ENCODE results near the gene GNAI3.

GNAI3 gene

DNA sequence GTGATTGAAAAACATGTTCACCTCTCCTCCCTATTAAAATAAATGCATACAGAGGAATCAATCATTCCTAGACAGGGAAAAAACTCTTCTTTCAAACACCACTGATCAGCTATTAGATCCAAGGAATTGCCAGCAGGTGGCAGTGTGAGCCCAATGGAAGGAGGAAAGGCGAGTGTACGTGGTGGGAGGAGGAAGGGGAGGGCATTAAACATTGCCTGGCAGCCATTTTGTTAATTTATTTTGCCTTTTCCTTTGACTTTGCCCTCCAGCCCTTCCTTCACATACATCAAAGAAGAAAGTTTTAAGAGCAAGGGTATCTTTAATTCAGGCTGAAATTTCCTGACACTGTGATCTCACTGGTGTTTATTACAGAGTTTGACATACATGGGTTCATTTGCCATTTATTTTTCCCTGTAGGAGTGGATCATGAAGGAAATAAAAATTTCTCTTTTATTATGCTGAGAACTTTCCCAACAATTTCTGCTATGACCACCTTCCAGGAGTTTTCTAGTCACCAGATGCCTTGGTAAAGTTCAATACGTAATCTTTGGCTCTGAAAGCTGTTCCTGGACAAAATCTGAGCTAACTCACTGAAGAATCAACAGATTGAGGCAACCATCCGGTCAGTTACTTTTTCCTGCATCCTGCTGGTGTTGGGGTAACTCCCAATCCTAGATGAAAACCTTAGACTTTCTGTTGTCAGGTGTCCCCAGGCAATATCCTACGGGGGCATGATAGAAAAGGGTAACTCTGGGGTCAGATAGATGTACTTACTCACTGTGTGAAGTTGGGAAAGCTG is 1.9 kb upstream of the GNAI3 start:
- peak; percentile 84 for DNase-seq (ENCODE audit: low read depth)

DNA sequence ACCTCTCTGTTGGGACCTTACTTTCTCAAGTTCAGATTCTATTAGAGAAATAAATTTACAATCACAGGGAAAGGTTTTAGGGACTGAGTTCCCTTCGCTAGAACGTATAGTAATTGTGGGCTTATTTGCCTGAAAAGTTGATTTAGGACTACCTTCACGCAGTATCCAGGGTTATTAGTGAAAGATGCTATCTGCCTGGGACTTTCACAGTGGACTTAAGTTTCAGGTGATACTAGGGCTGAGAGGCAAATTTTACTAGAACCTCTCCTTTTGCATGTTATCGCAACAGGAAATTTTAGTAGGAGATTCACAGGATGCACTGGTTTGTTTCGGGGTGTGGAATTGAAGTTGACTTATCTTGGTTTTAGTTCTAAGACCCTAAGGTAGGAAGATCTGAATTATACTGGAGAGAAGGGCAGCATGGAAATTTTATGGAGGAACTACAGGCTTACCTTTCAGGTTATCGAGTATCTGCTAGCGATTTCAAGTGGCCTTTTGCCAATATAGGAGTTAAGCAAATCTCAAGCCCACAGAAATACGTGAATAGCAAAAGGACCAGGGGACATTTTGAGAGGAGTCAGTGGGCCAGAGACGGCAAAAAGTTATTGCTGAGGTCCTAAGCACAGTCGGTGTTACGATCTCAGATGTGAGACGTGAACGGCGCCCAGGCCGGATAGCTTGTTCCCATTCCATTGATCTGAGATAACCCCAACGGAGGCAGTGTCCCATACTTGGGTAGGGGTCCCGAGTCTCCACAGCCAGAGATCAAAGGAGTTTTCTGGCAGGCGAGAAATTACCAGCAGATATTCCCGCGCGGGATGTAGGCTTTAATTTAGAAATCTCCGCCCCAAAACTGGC is 723 bp upstream of the GNAI3 start:
- DNase-seq (ENCODE audit: low read depth), result peak; percentile 34

DNA sequence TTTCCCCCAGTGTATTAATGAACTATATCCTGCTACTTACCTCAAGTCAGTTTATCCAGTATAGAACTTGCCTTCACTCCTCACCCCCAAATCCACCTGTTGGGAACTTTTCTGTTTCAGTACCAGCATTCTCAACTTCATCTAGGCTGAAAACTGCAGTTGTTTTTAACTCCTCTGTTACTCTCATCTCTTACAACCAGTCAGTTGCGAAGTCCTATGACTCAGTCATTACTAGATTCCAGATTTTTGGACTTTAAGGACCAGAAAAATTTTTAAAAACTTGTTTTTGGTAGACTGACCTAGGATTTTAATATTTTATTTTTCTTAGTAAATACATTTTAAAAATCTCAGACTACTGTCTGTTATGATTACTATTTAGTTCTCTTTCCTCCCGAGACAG is 8.1 kb downstream of the GNAI3 start:
- DNase-seq (ENCODE audit: low read depth), result no peak

DNA sequence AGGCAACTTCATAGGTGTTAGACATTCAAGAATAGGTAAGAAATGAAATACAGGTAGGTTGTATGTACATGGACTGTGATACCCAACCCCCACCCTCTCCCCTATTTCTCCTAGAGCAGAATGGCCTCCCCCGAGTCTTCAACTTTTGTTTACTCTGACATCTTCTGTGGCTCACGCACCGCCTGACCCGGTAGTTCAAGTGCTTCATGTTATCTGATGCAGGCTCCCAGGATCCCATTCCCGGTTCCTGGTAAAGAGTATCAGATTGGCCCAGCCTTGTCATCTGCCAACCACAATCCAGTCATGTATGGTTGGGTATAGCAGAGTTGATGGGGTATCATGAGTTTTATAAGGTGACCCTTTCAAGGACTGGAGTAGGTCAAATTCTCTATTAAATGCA is 9.1 kb downstream of the GNAI3 start:
- DNase-seq (ENCODE audit: low read depth), result no peak

DNA sequence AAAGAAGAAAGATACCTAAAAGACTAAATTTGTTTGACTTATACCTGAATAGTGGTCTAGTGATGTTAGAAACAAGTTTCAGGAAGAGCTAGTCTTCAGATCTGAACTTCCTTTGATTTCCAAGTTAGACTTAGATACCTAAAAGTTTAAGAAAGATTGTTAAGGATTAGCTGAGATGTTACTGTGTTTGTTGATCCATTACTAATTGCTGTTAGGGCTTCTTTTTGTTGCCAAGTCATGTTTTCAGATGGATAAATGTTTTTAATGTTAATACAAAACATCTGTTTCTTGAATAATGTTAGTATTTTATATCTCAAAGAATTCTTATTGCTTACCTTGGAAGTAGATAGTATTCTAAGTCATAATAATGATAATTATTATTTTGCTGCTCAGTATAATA is 11.6 kb downstream of the GNAI3 start:
- no peak for DNase-seq (ENCODE audit: low read depth)

DNA sequence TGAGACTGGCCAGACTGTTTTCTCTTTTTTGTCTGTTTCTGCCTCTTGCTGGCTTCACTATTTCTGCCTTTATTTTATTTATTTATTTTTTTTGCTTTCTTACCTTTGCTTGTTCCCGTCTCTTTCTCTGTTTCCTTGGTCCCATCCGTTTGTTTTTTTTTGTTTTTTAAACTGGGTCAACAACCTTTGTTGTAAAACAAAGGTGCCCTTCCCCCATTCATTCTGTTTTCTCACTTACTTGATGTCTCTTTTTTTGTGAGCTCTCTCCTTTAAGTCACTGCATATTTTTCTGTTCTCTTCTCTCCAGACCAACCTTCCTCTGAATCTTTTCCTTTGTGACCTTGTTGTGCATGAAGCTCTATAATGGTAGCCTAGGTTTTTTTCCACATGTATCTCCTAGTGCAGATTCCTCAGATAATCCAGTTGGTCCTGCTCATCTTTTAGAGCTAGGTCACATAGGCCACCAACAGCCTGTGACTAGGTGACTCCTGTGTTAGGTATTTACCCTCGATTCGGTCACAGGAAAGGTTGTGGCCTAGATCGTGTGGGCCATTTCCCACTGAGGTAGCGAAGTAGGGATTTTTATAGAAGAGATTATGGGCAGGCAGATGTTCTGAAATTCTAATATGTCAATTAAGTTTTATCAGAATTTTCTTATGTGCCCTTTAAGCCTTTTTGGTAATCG is 15.9 kb downstream of the GNAI3 start:
- no peak for DNase-seq (ENCODE audit: low read depth)

DNA sequence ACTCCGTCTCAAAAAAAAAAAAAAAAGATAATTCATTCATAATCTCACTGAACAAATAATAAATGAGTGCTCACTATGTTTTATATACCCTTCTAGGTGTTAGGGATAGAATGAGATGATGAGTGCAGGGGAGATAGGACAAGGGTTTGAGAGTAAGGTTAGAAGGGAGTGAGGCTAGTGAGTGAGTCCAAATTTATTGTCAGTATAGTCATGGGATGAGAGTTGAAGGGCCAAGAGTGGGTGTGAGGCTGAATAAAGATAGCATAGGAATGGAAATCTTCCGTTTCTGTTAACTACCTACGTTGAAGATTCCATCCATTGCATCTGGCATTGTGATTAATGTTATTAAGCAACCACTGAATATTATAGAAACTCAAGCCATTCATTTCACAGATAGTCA is 16.8 kb downstream of the GNAI3 start:
- DNase-seq (ENCODE audit: low read depth), result no peak

DNA sequence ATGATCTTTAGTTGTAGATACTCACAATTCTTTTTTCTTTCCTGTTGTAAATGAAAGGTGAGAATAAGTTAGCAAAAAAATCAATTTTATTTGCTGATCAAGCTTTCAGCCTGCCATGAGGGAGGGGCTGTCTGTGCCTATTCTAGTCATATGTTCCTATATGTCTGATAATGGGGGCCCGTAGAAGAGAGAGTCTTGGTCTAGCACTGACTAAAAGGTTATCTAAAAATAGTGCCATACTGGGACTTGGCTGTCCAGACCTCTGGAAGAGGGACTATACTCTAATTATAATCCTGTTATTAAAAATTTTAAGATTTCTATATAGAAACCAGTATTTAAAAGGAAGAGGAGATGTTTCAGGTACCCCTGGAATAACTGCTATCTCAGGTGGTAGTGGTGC is 18.6 kb downstream of the GNAI3 start:
- DNase-seq (ENCODE audit: low read depth), result no peak

DNA sequence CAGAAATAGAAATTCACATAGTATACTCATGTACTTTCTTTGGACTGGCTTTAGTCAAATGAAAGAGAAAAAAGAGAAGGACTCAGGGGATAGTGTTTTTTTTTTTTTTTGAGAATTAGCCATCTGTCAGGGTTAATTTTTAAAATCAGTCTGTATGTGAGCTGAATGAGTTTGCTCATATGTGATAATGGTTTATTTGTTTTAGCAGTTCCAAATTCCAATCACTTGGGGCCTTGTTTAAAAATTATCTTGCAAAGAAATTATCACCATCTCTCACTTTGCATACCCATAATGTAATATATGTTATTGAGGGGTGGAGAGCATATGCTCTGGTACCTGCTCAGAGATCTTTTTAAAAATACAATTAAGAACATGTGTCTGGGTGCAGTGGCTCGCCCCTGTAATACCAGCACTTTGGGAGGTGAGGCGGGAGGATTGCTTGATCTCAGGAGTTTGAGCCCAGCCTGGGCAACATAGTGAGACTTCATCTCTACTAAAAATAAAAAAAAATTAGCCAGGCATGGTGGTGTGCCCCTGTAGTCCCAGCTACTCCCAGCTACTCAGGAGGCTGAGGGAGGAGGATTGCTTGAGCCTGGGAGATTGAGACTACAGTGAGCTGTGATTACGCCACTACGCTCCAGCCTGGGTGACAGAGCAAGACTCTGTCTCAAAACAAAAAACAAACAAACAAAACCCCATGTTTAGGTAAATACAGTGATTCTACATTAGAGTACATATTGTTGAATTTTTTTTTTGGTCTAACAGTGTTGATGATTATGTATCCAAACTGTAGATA is 19.7 kb downstream of the GNAI3 start:
- no peak for DNase-seq (ENCODE audit: low read depth)

DNA sequence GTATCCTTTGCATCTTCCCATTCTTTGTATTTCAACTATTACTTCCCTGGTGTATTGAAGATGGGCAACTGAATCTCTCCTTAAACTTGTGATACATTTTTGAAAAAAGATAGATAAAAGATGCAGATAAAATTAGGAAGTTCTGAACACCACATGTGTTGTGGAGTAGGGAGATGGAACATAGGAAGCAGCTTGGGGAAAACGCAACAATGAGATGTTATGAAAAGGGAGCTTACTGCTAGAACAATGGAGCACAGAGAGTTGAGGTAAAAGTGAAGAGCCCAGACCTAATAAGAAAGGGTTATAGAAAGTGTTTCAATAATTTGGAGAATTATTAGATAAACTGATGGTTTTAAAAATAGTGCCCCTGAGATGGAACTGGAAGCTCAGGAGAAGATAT is 20.9 kb downstream of the GNAI3 start:
- DNase-seq (ENCODE audit: low read depth), result no peak

DNA sequence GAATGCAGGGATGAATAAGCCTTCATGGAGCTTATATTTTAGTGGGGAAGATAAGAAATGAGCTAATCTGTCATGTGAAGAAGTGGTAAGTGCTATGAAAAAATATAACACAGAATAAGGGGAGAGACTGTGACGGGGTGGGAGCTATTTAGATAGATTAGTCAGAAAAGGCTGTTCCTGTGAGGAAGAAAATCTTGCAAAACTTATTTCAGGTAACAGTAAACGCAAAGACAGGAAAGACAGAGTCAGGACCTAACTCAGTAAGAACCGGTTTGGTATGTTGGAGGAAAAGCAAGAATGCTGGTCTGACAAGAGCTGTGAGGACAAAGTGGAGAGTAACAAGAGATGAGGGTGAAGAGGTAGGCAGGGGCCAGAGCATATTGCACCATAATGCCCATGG is 22.0 kb downstream of the GNAI3 start:
- DNase-seq (ENCODE audit: low read depth), result peak; percentile 67

DNA sequence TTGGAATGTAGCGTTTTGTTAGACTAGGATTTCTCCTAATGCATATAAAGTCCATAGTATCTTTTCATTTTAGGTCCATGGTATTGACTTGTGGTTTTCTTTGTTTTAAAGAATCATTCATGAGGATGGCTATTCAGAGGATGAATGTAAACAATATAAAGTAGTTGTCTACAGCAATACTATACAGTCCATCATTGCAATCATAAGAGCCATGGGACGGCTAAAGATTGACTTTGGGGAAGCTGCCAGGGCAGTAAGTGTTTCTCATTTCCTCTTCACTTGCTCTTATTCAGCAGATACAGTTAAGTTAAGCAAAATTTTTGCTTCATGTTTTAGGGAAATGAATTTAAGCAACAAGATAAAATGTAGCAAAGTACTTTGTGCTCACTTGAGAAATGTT is 25.4 kb downstream of the GNAI3 start:
- DNase-seq (ENCODE audit: low read depth), result no peak

DNA sequence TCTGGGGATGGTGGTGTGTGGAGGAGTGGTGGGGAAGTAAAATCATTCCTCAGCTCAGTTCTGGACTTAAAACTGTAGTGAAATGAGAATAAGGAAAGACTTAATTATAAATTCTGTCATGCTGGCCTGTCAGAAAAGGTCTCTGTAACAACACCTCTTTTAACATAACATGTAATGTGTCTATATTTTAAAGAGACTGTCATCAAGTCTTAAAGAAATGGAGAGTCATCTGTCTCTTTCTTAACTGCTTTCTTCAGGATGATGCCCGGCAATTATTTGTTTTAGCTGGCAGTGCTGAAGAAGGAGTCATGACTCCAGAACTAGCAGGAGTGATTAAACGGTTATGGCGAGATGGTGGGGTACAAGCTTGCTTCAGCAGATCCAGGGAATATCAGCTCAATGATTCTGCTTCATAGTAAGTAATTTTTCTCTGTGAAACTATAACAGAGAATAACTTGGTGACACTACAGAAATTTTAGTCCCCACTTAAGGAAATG is 30.6 kb downstream of the GNAI3 start:
- DNase-seq (ENCODE audit: low read depth), result peak; percentile 11

DNA sequence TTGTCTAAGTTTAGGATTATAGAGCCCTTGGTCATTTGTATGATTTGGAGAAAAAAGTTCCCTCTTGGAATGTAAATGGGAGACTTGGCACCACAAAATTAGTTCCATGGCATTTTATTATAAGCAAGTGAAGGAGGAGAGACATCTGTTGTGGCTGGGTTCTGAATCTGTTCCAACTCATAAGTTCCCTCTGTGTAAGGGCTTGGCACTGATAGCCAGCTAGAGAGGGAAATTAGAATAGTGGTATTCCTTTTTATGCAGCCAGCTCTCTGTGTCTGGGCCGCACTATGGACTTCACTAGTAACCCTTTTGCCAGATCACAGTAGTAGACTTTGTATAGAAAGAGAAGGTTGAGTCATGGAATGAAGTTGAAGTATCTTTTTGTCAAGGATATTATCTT is 31.1 kb downstream of the GNAI3 start:
- DNase-seq (ENCODE audit: low read depth), result no peak

DNA sequence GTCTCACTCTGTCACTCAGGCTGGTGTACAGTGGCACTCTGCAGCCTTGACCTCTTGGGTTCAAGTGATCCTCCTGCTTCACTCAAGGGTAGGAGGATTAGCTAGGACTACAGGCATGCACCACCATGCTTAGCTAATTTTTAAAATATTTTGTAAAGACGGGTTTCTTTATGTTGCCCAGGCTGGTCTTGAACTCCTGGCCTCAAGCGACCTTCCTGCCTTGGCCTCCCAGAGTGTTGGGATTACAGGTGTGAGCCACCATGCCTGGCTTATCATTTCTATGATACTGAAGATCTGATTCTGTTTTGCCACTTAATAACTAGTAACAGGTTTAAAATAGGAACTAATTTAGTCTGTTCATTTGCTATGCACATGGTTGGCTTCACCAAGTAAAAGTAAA is 33.6 kb downstream of the GNAI3 start:
- DNase-seq (ENCODE audit: low read depth), result no peak

DNA sequence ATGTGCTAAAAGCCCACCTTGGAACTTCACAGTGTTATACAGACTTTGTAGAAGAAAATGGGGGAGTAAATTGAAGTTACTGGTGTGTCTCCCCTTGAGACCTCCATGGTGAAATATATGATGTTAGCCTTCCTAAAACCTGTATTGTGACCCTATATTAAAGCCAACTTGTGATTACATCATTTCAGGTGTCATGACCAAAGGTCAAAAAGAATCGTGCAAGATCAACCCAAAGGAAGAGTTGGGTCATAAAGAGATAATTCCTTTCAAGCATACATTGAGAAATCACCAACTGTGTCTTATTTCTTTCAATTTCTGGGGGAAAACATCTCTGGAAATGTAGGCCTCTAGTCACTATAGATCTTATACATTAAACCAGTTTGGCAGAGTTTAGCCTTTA is 36.4 kb downstream of the GNAI3 start:
- DNase-seq (ENCODE audit: low read depth), result no peak

DNA sequence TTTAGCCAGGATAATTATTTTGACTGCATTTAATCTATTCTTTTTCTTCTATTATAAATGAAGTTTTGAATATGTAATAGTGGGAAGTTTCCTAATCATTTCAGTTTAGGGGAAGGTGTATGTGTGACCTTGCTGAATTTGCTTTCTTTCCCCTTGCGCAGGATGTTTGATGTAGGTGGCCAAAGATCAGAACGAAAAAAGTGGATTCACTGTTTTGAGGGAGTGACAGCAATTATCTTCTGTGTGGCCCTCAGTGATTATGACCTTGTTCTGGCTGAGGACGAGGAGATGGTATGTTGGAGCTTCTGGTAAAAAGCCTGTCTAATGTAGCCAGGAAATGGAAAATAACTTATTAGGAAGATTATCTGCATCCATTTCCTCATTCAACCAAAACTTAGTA is 37.6 kb downstream of the GNAI3 start:
- no peak for DNase-seq (ENCODE audit: low read depth)

DNA sequence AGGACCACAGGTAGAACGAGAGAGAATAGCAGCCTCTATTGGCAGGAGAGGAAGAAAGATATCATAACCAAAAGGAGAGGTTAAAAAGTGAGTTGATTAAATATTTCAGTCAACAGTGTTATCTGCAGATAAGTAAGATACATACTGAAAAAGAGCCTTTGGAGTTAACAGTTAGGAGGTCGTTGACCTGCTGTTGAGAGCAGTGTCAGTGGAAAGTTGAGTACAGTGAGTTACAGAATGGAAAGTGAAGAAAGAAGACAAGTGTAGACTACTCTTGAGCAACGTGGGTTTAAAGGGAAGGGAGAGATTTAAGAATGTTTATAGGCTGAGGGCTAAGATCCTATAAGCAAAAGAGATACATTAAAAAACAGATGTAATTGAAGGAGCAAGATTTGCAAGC is 40.8 kb downstream of the GNAI3 start:
- no peak for DNase-seq (ENCODE audit: low read depth)

DNA sequence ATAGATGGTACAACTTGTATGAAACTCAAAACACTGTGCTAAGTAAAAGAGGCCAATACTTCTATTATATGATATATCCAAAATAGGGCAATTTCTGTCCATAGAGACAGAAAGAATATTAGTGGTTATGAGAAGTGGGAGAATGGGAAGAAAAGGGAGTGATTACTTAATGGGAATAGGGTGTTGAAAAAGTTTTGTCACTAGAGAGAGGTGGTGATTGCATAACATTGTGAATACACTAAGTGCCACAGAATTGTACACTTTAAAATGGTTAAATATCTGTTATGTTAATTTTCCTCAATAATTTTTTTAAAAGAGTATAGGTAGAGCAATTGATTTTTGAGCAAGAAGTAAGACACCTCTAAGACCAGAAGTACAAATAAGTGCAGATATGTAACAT is 41.3 kb downstream of the GNAI3 start:
- DNase-seq (ENCODE audit: low read depth), result no peak

DNA sequence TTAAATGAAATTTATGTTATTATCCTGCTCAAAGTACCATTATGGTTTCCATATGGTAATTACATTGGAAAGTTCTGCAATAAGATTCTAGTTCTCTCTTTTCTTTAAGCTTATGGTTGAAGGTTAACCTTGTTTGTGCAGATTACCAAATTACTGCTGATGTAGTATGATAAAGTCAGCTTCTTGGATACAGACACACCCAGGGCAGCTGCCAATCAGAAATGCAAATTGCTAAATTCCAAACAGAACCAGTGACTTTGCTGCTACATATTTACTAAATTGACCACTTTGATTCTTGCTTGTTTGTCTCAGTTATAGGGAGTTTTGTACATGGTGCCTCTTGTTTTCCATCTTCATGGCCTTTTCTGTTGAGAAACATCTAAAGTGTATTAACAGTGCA is 44.5 kb downstream of the GNAI3 start:
- DNase-seq (ENCODE audit: low read depth), result no peak

DNA sequence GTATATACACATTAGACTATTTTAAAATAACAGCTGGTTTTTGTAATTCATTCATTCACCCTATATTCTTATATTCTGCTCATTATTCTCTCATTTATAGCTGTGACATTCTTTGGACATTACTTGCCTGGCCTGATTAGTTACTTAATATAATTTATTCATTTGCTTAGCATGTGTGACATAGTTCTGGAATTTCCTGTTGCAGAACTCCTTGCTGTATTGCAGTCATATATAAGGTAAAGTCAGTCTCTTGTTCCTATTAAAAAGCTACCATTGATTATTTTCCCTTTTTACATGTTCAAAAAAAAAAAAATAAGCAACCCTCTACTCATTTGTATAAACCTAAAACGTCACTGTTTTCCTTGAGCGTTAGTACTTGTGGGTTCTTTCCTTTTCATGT is 47.1 kb downstream of the GNAI3 start:
- peak; percentile 52 for DNase-seq (ENCODE audit: low read depth)

DNA sequence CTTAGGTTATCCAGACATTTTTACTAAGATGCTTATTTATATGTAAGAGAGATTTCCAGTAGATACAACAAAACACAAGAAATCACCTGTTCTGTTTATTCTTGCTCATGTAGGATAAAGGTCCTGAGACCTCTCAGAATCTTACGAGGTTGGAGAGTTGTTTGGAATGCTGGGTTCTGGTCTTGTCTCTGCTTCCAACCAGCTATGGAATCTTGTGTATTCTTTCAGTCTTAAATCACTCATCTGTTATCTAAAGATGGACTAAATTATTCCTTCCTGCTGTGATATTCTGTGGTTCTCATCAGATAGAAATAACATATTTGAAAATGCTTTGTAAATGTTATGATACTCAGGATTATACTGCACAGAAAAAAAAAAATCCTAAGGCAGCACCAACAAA is 49.7 kb downstream of the GNAI3 start:
- no peak for DNase-seq (ENCODE audit: low read depth)
